ENCODE data around the gene DPM2. TPM values are rescaled to one million over a fixed set of nuclear protein-coding genes. Genes with fewer than 3 reads are reported as not detected.
A peak's percentile ranks its signal among the peaks of the same experiment; 100 is the strongest.

DPM2 gene
- total RNA-seq, 4 donors from 2014 or later, result 6.7 to 33.1 (median 15.9) TPM

GRCh38 chr9:127945942-127946341, 8.3 kb upstream of the DPM2 start:
- Histone ChIP-seq H3K4me3 (no peak overlapping the region), H3K27me3 (no peaks in the 10 kb centered on the region), H3K27ac (peak overlapping the region in 1 of 2 donors; percentile 55), H3K9me3 (no peaks in the 10 kb centered on the region), H3K36me3 (no peaks in the 10 kb centered on the region), H3K4me1 (peaks cover 0 to 5% of the 10 kb centered on the region in 2 donors)
- TF ChIP-seq CTCF (IDR thresholded peaks at IDR 0.05), result no peak
- no peak for TF ChIP-seq POLR2A (IDR thresholded peaks at IDR 0.05)
- no peak for DNase-seq
- intact Hi-C loops (cut with DNase I; ENCODE audit: low total_unique reads), result no loop called here

- no peak for DNase-seq
- H3K9me3 ChIP-seq, result no peaks in the 10 kb centered on the region
- intact Hi-C loops (cut with DNase I; ENCODE audit: low total_unique reads), result no loop called here
- H3K27me3 ChIP-seq, result no peaks in the 10 kb centered on the region
- H3K4me3 ChIP-seq, result no peak overlapping the region
- H3K4me1 ChIP-seq, result peaks cover 0 to 5% of the 10 kb centered on the region in 2 donors
- TF ChIP-seq POLR2A (IDR thresholded peaks at IDR 0.05) (no peak), CTCF (IDR thresholded peaks at IDR 0.05) (no peak)
- H3K36me3 ChIP-seq, result no peaks in the 10 kb centered on the region
- H3K27ac ChIP-seq, result peak overlapping the region in 1 of 2 donors; percentile 55
Measured at GRCh38 chr9:127945338-127945737, 7.7 kb upstream of the DPM2 start.

GRCh38 chr9:127944586-127945218, 7.0 kb upstream of the DPM2 start:
- Histone ChIP-seq H3K4me3 (no peak overlapping the region), H3K27me3 (no peaks in the 10 kb centered on the region), H3K27ac (peak overlapping the region in 1 of 2 donors; percentile 43), H3K9me3 (no peaks in the 10 kb centered on the region), H3K4me1 (peaks cover 0 to 5% of the 10 kb centered on the region in 2 donors), H3K36me3 (no peaks in the 10 kb centered on the region)
- DNase-seq, result no peak
- TF ChIP-seq POLR2A (IDR thresholded peaks at IDR 0.05), result no peak
- TF ChIP-seq CTCF (IDR thresholded peaks at IDR 0.05), result no peak
- intact Hi-C loops (cut with DNase I; ENCODE audit: low total_unique reads), result loop anchor here (5.0 kb wide), 2 partner anchors 93 to 178 kb away; no protein-coding TSS in a partner anchor

GRCh38 chr9:127943731-127944144, 6.1 kb upstream of the DPM2 start:
- H3K9me3 ChIP-seq, result no peaks in the 10 kb centered on the region
- intact Hi-C loops (cut with DNase I; ENCODE audit: low total_unique reads), result loop anchor here (5.0 kb wide), 2 partner anchors 94 to 179 kb away; no protein-coding TSS in a partner anchor
- peak overlapping the region; percentile 8 to 43 for H3K27ac ChIP-seq
- TF ChIP-seq CTCF (IDR thresholded peaks at IDR 0.05) (peak; percentile 97 to 98 (median 98)), POLR2A (IDR thresholded peaks at IDR 0.05) (no peak)
- no peak overlapping the region for H3K4me3 ChIP-seq
- no peaks in the 10 kb centered on the region for H3K36me3 ChIP-seq
- H3K27me3 ChIP-seq, result no peaks in the 10 kb centered on the region
- H3K4me1 ChIP-seq, result peaks cover 0 to 5% of the 10 kb centered on the region in 2 donors
- peak; percentile 90 to 92 for DNase-seq

- Histone ChIP-seq H3K9me3 (no peaks in the 10 kb centered on the region), H3K4me3 (no peak overlapping the region), H3K4me1 (peaks cover 0 to 5% of the 10 kb centered on the region in 2 donors), H3K27ac (peak overlapping the region; percentile 8 to 43), H3K27me3 (no peaks in the 10 kb centered on the region), H3K36me3 (no peaks in the 10 kb centered on the region)
- intact Hi-C loops (cut with DNase I; ENCODE audit: low total_unique reads), result loop anchor here (5.0 kb wide), 2 partner anchors 94 to 179 kb away; no protein-coding TSS in a partner anchor
- DNase-seq, result no peak
- TF ChIP-seq POLR2A (IDR thresholded peaks at IDR 0.05), result no peak
- TF ChIP-seq CTCF (IDR thresholded peaks at IDR 0.05), result no peak
Measured at GRCh38 chr9:127943011-127943662, 5.5 kb upstream of the DPM2 start.

Data from uterus (tissue), 4 donors.